Liver (tissue), 3 donors: Measurements from ENCODE around the gene PDGFA.

ENCODE experiments used
- CTCF ChIP-seq: fragments of 150-350 bp; IDR thresholded peaks from 2 replicates; pipeline ENCODE4 v1.5.1; 2017; ENCODE audit warnings: improper control_type of control experiment, low read depth, low read length; ENCODE audit not compliant: missing input control
- FOXA1 ChIP-seq: IDR thresholded peaks from 2 replicates; pipeline ENCODE4 v1.6.1; 2016; ENCODE audit warnings: antibody characterized with exemption
- RAD21 ChIP-seq, 2 donors: IDR thresholded peaks; 2 replicates each; pipeline ENCODE4 v1.6.1; 2016; ENCODE audit warnings: antibody characterized with exemption in 2 of 2, mild to moderate bottlenecking in 2 of 2
- REST ChIP-seq: IDR thresholded peaks from 2 replicates; pipeline ENCODE4 v1.6.1; 2016; ENCODE audit warnings: antibody characterized with exemption, mild to moderate bottlenecking
- RXRA ChIP-seq, 2 donors: IDR thresholded peaks; 2 replicates each; pipeline ENCODE4 v1.6.1; 2017 to 2018; ENCODE audit warnings: antibody characterized with exemption in 2 of 2, mild to moderate bottlenecking in 1 of 2
- SP1 ChIP-seq: IDR thresholded peaks from 2 replicates; pipeline ENCODE4 v1.6.1; 2018; ENCODE audit warnings: antibody characterized with exemption, mild to moderate bottlenecking
- TAF1 ChIP-seq: conservative IDR thresholded peaks from 2 replicates; pipeline ENCODE4 v1.6.1; 2016; ENCODE audit warnings: antibody characterized with exemption, mild to moderate bottlenecking
- ZBTB33 ChIP-seq: IDR thresholded peaks from 2 replicates; pipeline ENCODE4 v1.6.1; 2016; ENCODE audit warnings: antibody characterized with exemption
- donor health status: healthy.
- donor health status: healthy.

GRCh38 chr7:450036-450435, 69.6 kb downstream of the PDGFA start:
- TF ChIP-seq CTCF: no peak
- TF ChIP-seq REST: no peak
- TF ChIP-seq SP1: no peak
- TF ChIP-seq RAD21 (IDR thresholded peaks at IDR 0.05): no peak
- no peak for TF ChIP-seq RXRA (IDR thresholded peaks at IDR 0.05)
- TF ChIP-seq FOXA1: no peak
- TF ChIP-seq ZBTB33: no peak
- TF ChIP-seq TAF1: no peak
